GM10248 (cell line): ENCODE data around the gene FARS2.

Experiments used
- CTCF ChIA-PET: fragments of 300-600 bp; sonication (Branson Sonifier 250); formaldehyde crosslinking; extraction: SDS; loops from one replicate; lab custom pipeline; 2021; ENCODE audit warnings: antibody characterized with exemption; lab: Yijun Ruan, JAX
- POLR2A ChIA-PET: fragments of 350-650 bp; sonication (Branson Sonifier 250); formaldehyde crosslinking; extraction: SDS; loops from one replicate; lab custom pipeline; 2020; ENCODE audit warnings: antibody characterized with exemption; lab: Yijun Ruan, JAX
- DNase-seq: peaks from one replicate; pipeline ENCODE4 v3.0.0; 2012; ENCODE audit errors: extremely low spot score
- CTCF ChIP-seq: IDR thresholded peaks from 2 replicates; pipeline ENCODE4 v1.5.1; 2012; ENCODE audit warnings: mild to moderate bottlenecking, low read depth; ENCODE audit errors: extremely low read depth, missing control alignments, control extremely low read depth

FARS2 gene

GRCh38 chr6:5634525-5634924, 373.2 kb downstream of the FARS2 start:
- DNase-seq, result no peak
- CTCF ChIA-PET, result interaction anchor here (1.4 to 1.8 kb wide), 2 partner anchors 8 to 12 kb away, joined by 3 to 4 read pairs; no protein-coding TSS in a partner anchor
- POLR2A ChIA-PET, result no interaction called here
- TF ChIP-seq CTCF, result no peak

GRCh38 chr6:5636210-5637030, 375.1 kb downstream of the FARS2 start:
- ChIA-PET POLR2A (no interaction called here), CTCF (no interaction called here)
- TF ChIP-seq CTCF, result no peak
- no peak for DNase-seq

GRCh38 chr6:5637714-5638113, 376.4 kb downstream of the FARS2 start:
- TF ChIP-seq CTCF, result no peak
- ChIA-PET CTCF (no interaction called here), POLR2A (no interaction called here)
- DNase-seq, result no peak

- ChIA-PET CTCF (no interaction called here), POLR2A (no interaction called here)
- DNase-seq, result no peak
- no peak for TF ChIP-seq CTCF
Observed at GRCh38 chr6:5638666-5639065, 377.4 kb downstream of the FARS2 start.

- CTCF ChIA-PET, result no interaction called here
- TF ChIP-seq CTCF, result no peak
- POLR2A ChIA-PET, result no interaction called here
- DNase-seq, result no peak
Observed at GRCh38 chr6:5639193-5639592, 377.9 kb downstream of the FARS2 start.

GRCh38 chr6:5640614-5641013, 379.3 kb downstream of the FARS2 start:
- CTCF ChIA-PET, result interaction anchor here (1.5 to 1.7 kb wide), 2 partner anchors 11 to 19 kb away, joined by 3 to 6 read pairs; no protein-coding TSS in a partner anchor
- POLR2A ChIA-PET, result no interaction called here
- no peak for TF ChIP-seq CTCF
- no peak for DNase-seq
